Brain pericyte (primary cell): ENCODE results near the gene NRF1.

Source experiments
- DNase-seq: peaks from one replicate; pipeline ENCODE4 v3.0.0-alpha.2; 2012; ENCODE audit warnings: low read depth, low spot score

NRF1 gene

GRCh38 chr7:129739427-129739826, 127.9 kb downstream of the NRF1 start:
- DNase-seq = no peak

- no peak for DNase-seq
Observed at GRCh38 chr7:129740574-129741410, 129.3 kb downstream of the NRF1 start.

- DNase-seq = no peak
Observed at GRCh38 chr7:129741743-129742213, 130.3 kb downstream of the NRF1 start.

GRCh38 chr7:129742256-129742655, 130.7 kb downstream of the NRF1 start:
- no peak for DNase-seq

- DNase-seq = no peak
Observed at GRCh38 chr7:129746857-129747529, 135.5 kb downstream of the NRF1 start.

- no peak for DNase-seq
Observed at GRCh38 chr7:129748356-129749109, 137.0 kb downstream of the NRF1 start.

GRCh38 chr7:129750091-129750490, 138.6 kb downstream of the NRF1 start:
- DNase-seq = no peak

GRCh38 chr7:129750501-129750900, 139.0 kb downstream of the NRF1 start:
- DNase-seq = no peak

- DNase-seq = no peak
Observed at GRCh38 chr7:129751916-129752315, 140.4 kb downstream of the NRF1 start.

- DNase-seq = no peak
Observed at GRCh38 chr7:129752760-129753159, 141.2 kb downstream of the NRF1 start.

GRCh38 chr7:129754406-129754805, 142.9 kb downstream of the NRF1 start:
- DNase-seq = no peak

- no peak for DNase-seq
Observed at GRCh38 chr7:129757991-129758390, 146.5 kb downstream of the NRF1 start.

- DNase-seq = no peak
Observed at GRCh38 chr7:129762387-129762969, 151.0 kb downstream of the NRF1 start.

GRCh38 chr7:129764247-129765084, 152.9 kb downstream of the NRF1 start:
- DNase-seq = no peak

- DNase-seq = no peak
Observed at GRCh38 chr7:129765352-129765751, 153.8 kb downstream of the NRF1 start.

- no peak for DNase-seq
Observed at GRCh38 chr7:129767120-129768015, 155.8 kb downstream of the NRF1 start.

- no peak for DNase-seq
Observed at GRCh38 chr7:129768614-129769399, 157.3 kb downstream of the NRF1 start.

GRCh38 chr7:129769400-129769774, 157.9 kb downstream of the NRF1 start:
- no peak for DNase-seq
